ENCODE data around the gene CHAMP1.

DNA sequence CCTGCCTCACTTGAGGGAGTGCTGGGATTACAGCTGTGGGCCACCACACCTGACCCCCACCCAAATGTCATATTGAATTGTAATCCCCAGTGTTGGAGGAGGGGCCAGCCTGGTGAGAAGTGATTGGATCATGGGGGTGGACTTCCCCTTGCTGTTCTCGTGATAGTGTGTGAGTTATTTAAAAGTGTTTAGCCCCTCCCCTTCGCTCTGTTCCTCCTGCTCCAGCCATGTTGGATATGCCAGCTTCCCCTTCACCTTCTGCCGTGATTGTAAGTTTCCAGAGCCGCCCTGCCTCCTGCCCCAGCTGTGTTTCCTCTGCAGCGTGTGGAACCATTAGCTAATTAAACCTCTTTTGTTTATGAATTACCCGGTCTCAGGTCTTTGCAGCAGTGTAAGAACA lies 13.7 kb downstream of the CHAMP1 start:
- no peak for TF ChIP-seq POLR2A (IDR thresholded peaks at IDR 0.05; ENCODE audit: low read depth, low read length)
- TF ChIP-seq, protein P1, sequence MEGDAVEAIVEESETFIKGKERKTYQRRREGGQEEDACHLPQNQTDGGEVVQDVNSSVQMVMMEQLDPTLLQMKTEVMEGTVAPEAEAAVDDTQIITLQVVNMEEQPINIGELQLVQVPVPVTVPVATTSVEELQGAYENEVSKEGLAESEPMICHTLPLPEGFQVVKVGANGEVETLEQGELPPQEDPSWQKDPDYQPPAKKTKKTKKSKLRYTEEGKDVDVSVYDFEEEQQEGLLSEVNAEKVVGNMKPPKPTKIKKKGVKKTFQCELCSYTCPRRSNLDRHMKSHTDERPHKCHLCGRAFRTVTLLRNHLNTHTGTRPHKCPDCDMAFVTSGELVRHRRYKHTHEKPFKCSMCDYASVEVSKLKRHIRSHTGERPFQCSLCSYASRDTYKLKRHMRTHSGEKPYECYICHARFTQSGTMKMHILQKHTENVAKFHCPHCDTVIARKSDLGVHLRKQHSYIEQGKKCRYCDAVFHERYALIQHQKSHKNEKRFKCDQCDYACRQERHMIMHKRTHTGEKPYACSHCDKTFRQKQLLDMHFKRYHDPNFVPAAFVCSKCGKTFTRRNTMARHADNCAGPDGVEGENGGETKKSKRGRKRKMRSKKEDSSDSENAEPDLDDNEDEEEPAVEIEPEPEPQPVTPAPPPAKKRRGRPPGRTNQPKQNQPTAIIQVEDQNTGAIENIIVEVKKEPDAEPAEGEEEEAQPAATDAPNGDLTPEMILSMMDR (IDR thresholded peaks at IDR 0.05; ENCODE audit: extremely low read depth in 1 of 2, insufficient read depth in 1 of 2, low read depth in 1 of 2, low read length in 2 of 2), result no peak

Measured in endothelial cell of umbilical vein (primary cell).